ENCODE measurements around the gene SUB1. TPM values are rescaled to one million over a fixed set of nuclear protein-coding genes. Genes with fewer than 3 reads are reported as not detected.

The SUB1 gene
- total RNA-seq, 2 experiments from 2014 or later, result 290 to 294 TPM

DNA sequence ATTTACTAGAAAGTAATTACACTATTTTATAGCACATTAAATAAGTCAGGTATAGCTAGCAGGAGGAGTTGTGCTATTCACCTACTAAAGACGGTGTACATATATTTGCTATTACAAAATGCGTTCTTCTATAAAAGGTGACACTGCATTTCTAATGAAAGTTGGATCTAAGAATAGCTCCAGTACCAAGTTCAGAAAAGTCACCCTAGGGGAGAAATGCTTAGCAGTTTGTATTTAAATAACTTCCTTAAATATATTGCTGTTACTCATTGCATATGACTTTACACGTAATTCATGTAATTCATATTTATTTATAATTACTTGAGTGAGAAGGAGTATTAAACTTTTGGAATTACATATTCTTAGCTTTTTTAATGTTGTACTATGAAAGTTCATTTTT is 7.0 kb upstream of the SUB1 start:
- H3K27ac Mint-ChIP-seq, result no peak overlapping the region
- no peaks in the 10 kb centered on the region for H3K9me3 Mint-ChIP-seq
- H3K36me3 Mint-ChIP-seq, result no peaks in the 10 kb centered on the region
- H3K4me1 Mint-ChIP-seq, result peaks cover 11% of the 10 kb centered on the region
- ATAC-seq (ENCODE audit: low read depth), result no peak
- H3K27me3 Mint-ChIP-seq, result peaks cover 18% of the 10 kb centered on the region
- no peak for DNase-seq
- POLR2A ChIA-PET, result no interaction called here
- H3K4me3 Mint-ChIP-seq, result no peak overlapping the region

DNA sequence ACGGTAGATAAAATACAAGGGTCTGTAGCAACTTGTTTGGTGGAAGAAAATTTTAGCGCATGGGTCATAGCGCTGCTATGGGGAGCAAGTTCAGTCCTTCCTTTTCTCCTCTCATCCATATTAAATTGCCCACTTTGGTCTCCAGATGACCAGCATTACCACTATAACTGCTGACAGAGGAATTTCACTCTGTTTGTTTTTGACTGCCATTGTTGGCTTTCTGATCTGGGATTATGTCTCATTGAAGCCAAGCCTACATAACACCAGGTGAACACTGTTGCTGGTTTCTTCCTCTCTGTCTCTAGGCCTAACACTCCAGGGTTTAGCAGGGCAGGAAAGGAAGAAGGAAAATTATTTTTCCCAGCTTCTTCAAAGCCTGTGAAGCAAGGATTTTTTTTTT is 6.6 kb upstream of the SUB1 start:
- H3K4me3 Mint-ChIP-seq, result no peak overlapping the region
- H3K9me3 Mint-ChIP-seq, result no peaks in the 10 kb centered on the region
- peaks cover 11% of the 10 kb centered on the region for H3K4me1 Mint-ChIP-seq
- no peak for DNase-seq
- H3K27me3 Mint-ChIP-seq, result peaks cover 18% of the 10 kb centered on the region
- H3K27ac Mint-ChIP-seq, result no peak overlapping the region
- POLR2A ChIA-PET, result interaction anchor here (0.7 kb wide), 1 partner anchor 34 kb away, joined by 3 read pairs; no protein-coding TSS in a partner anchor
- no peaks in the 10 kb centered on the region for H3K36me3 Mint-ChIP-seq
- no peak for ATAC-seq (ENCODE audit: low read depth)

DNA sequence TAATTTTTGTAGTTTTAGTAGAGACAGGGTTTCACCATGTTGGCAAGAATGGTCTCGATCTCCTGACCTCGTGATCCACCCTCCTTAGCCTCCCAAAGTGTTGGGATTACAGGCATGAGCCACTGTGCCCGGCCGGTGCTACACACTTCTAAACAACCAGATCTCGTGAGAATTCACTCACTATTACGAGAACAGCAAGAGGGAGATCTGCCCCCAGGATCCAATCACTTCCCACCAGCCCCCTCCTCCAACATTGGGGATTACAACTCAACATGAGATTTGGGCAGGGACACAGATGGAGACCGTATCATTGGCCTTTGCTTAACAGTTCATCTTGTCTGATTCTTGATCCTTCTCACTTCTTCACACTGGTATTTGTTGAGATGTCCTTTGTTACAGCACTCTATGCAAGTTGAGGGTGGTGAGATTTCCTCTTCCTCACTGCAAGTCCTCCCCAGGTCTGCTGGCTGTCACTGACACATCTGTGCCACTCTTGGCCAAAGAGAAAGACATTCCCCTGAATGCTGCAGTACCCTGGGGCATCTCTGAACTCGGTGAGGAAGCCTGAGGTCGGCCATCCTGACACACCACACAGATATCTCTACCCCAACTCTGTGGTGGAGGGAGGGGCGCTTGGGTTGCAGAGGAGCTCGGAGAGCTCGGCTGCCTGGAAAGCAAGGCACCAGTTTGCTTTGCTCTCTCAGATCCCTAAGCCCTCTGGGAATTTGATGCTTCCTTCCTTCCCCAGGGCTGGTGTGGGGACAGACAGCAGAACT is 4.2 kb upstream of the SUB1 start:
- Mint-ChIP-seq H3K9me3 (no peaks in the 10 kb centered on the region), H3K27ac (no peak overlapping the region), H3K4me3 (no peak overlapping the region), H3K36me3 (peaks cover 1% of the 10 kb centered on the region), H3K4me1 (peaks cover 24% of the 10 kb centered on the region), H3K27me3 (peaks cover 17% of the 10 kb centered on the region)
- DNase-seq, result no peak
- POLR2A ChIA-PET, result no interaction called here
- no peak for ATAC-seq (ENCODE audit: low read depth)

DNA sequence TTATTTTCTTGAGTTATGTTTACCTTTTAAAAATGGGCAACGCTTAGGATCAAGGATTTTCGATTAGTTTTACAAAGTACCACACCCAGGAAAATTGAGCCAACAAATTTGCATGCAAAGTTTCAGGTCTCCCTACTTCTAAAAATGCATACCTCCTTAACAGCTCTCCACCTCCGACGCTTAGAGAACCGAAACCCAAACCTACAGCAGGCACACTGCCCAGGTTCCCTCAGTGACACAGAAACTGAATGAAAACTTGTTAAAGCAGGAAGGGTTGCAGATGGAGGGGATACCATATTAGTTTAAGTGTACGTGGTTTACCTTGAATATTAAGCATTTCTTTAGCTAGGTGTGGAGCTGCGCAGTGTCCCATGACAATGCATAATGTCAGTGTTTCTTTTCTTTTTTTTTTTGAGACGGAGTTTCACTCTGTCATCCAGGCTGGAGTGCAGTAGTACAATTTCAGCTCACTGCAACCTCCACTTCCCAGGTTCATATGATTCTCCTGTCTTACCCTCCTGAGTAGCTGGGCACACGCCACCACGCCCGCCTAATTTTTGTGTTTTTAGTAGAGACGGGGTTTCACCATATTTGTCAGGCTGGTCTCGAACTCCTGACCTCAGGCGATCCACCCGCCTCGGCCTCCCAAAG is 1.6 kb upstream of the SUB1 start:
- DNase-seq (no peak), ATAC-seq (ENCODE audit: low read depth) (no peak)
- POLR2A ChIA-PET, result no interaction called here
- no peaks in the 10 kb centered on the region for H3K9me3 Mint-ChIP-seq
- peaks cover 3% of the 10 kb centered on the region for H3K27me3 Mint-ChIP-seq
- no peak overlapping the region for H3K27ac Mint-ChIP-seq
- peaks cover 39% of the 10 kb centered on the region for H3K4me1 Mint-ChIP-seq
- H3K4me3 Mint-ChIP-seq, result peak overlapping the region; percentile 3
- H3K36me3 Mint-ChIP-seq, result peaks cover 1% of the 10 kb centered on the region

DNA sequence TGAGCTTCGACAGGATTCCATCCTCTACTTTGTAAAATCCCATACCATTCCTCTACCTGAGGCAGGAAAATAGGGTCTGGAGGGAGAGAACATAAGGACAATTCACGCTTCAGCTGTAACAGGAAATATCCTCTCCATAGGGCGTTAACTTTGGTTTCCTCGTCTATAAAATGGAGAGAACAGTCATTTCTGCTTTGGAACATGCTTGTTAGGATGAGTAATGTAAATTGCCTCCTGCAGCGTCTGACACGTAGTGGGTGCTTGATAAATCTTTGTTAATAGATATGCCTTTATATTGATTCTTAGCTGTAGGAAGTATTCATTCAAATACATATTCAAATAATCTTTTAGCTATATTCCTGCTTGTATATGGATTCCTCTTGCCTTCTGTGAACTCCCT is 711 bp upstream of the SUB1 start:
- Mint-ChIP-seq H3K4me1 (peaks cover 39% of the 10 kb centered on the region), H3K36me3 (peaks cover 1% of the 10 kb centered on the region), H3K4me3 (peak overlapping the region; percentile 93), H3K27me3 (peaks cover 3% of the 10 kb centered on the region), H3K27ac (peak overlapping the region; percentile 94), H3K9me3 (no peaks in the 10 kb centered on the region)
- ATAC-seq (ENCODE audit: low read depth), result no peak
- no peak for DNase-seq
- POLR2A ChIA-PET, result interaction anchor here (0.6 to 1.5 kb wide), 6 partner anchors 10 to 411 kb away, joined by 3 to 7 read pairs (median 3); partner anchors contain the start of genes GOLPH3 and ZFR

DNA sequence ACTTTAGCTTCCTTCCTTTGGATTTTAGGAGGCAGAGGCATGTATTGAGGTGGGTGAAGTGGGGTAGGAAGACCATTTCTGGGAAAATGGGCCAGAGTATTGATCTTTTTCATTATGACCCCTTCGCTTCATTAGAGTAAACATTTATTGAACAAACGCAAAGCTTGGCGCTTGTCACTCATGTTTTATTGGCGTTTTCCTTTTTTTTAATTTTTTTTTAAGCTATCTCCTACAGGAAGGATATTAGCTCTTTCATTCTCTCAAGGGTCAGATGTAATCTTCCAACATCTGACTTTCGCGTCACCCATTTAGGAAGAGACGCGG is 273 bp upstream of the SUB1 start:
- Mint-ChIP-seq H3K36me3 (peaks cover 1% of the 10 kb centered on the region), H3K27me3 (peaks cover 1% of the 10 kb centered on the region), H3K4me1 (peaks cover 39% of the 10 kb centered on the region), H3K4me3 (peak overlapping the region; percentile 93), H3K27ac (peak overlapping the region; percentile 94), H3K9me3 (no peaks in the 10 kb centered on the region)
- DNase-seq (no peak), ATAC-seq (ENCODE audit: low read depth) (no peak)
- POLR2A ChIA-PET, result interaction anchor here (0.6 to 1.5 kb wide), 6 partner anchors 10 to 411 kb away, joined by 3 to 7 read pairs (median 3); partner anchors contain the start of genes GOLPH3 and ZFR

DNA sequence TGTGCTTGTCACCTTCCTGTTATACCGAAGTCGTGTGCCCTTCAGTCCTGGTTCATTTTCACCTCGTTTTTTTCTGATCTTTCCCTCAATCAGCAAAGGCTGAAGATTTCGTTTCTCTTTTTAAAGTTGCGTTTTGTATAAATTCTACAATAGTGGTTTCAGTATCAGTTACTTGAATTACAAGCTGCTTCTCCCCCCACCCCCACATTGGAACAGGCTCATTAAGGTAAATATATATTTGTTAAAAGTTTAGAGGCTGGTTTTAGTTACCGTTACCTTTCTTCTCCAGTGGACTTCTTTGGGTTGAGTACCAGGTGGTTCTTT is 881 bp downstream of the SUB1 start:
- no peaks in the 10 kb centered on the region for H3K27me3 Mint-ChIP-seq
- no peak for ATAC-seq (ENCODE audit: low read depth)
- peaks cover 40% of the 10 kb centered on the region for H3K4me1 Mint-ChIP-seq

DNA sequence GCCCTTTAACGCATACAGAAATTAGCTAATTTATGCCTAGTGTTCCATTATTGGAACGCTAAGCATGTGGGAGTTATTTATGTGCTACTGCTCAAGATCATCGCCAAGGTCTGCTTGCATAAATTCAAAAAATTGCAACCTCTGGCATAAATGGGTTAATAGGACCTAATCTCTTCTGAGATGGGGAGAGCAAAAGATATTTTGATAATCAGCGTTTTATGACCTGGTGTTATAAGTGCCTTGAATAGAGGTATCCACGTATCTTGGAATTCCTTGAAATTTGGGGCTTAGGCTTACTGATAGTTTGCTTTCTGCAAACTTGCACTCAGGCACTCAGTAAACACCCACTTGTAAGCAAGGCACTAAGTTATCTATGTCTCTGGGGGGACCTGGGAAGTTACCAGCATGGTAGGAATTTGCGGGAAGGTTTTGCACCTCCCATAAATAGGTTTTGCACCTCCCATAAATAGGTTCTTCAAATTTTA is 1.8 kb downstream of the SUB1 start:
- no peaks in the 10 kb centered on the region for H3K27me3 Mint-ChIP-seq
- H3K4me3 Mint-ChIP-seq, result peak overlapping the region; percentile 93
- H3K36me3 Mint-ChIP-seq, result peaks cover 6% of the 10 kb centered on the region
- POLR2A ChIA-PET, result no interaction called here
- H3K27ac Mint-ChIP-seq, result peak overlapping the region; percentile 5
- peaks cover 42% of the 10 kb centered on the region for H3K4me1 Mint-ChIP-seq
- no peak for DNase-seq
- no peak for ATAC-seq (ENCODE audit: low read depth)
- H3K9me3 Mint-ChIP-seq, result no peaks in the 10 kb centered on the region

More for the DNA sequence above, 881 bp downstream of the SUB1 start:
- Mint-ChIP-seq H3K36me3 (peaks cover 3% of the 10 kb centered on the region), H3K9me3 (no peaks in the 10 kb centered on the region), H3K4me3 (peak overlapping the region; percentile 93), H3K27ac (peak overlapping the region; percentile 94)
- POLR2A ChIA-PET, result interaction anchor here (0.7 kb wide), 1 partner anchor 13 kb away, joined by 3 read pairs; no protein-coding TSS in a partner anchor
- no peak for DNase-seq

DNA sequence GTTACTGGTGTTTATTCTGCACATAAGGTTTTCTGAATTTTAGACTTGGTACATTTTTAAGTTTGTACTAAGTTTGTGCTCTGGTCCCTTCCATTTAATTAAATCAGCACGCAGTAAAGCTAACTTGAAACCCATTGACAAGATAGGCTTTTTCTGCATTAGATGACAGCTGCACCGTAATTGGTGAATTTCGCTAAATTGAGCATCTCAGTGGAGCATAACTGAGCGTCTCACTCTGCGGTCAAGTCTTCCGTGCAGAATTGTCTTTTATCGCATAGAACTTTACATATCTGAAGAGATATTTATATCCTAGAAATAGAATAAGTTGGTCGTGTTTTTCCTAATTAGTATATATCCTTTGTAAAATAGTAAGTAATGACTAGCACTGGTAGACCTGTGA is 4.1 kb downstream of the SUB1 start:
- H3K27ac Mint-ChIP-seq, result no peak overlapping the region
- POLR2A ChIA-PET, result interaction anchor here (0.6 kb wide), 2 partner anchors 150 to 248 kb away, joined by 3 to 9 read pairs; no protein-coding TSS in a partner anchor
- no peaks in the 10 kb centered on the region for H3K9me3 Mint-ChIP-seq
- H3K4me3 Mint-ChIP-seq, result no peak overlapping the region
- peaks cover 22% of the 10 kb centered on the region for H3K36me3 Mint-ChIP-seq
- DNase-seq, result no peak
- no peaks in the 10 kb centered on the region for H3K27me3 Mint-ChIP-seq
- ATAC-seq (ENCODE audit: low read depth), result no peak
- H3K4me1 Mint-ChIP-seq, result peaks cover 45% of the 10 kb centered on the region

DNA sequence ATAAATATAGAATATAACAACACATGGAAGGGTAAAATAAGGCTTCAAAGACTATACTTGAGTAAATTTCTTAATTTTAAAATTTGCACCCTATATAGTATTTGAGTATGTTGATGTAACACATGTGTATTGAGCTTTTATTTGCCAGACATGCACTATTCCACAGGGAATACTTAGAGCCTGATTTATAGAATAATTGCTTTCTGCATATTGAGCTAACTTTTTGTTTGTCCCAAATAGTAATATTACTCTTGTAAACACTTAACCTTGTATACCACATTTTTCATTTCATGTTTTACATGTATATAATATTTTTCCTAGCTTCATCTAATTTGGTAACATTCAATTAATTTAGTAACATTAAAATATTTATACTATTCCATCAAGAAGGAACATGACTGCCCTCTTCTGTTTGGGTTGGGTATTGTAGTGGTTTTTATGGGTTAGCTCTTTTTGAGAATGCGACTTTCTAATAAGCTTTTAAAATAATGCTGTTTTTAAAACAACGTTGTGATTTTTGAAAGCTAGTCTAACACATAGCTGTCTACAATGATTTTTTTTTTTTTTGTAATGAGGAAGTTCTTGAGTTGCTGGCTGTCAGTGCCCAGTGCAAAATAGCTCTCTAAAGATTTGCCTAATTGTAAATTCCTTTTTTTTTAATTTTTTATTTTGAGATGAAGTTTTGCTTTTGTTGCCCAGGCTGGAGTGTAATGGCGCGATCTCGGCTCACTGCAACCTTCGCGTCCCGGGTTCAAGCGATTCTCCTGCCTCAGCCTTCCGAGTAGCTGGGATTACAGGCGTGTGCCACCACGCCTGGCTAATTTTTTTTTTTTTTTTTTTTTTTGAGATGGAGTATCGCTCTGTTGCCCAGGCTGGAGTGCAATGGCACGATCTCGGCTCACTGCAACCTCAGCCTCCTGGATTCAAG is 4.8 kb downstream of the SUB1 start:
- ATAC-seq (ENCODE audit: low read depth), result no peak
- Mint-ChIP-seq H3K27ac (peak overlapping the region; percentile 52), H3K36me3 (peaks cover 22% of the 10 kb centered on the region), H3K4me1 (peaks cover 42% of the 10 kb centered on the region), H3K9me3 (no peaks in the 10 kb centered on the region), H3K4me3 (no peak overlapping the region), H3K27me3 (no peaks in the 10 kb centered on the region)
- POLR2A ChIA-PET, result interaction anchor here (0.6 to 1.3 kb wide), 5 partner anchors 86 to 248 kb away, joined by 3 to 9 read pairs (median 4); partner anchors contain the start of gene ZFR
- DNase-seq, result no peak

DNA sequence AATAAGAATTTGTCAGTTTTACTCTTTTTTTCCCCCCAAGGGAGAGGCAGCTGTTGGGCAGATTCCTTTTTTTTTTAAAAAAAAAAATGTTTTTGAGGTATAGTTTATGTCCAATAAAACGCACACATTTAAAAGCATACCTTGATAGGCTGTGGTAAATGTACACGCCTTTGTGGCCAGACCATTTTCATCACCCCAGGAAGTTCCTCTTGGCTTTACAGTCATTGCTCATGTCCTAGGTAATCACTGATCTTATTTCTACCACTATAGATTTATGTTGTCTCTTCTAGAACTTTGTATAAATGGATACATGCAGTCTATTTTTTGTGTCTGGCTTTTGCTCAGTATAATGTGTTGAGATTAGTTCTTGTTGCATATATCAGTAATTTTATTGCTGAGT is 9.8 kb downstream of the SUB1 start:
- ATAC-seq (ENCODE audit: low read depth), result peak; percentile 68
- Mint-ChIP-seq H3K36me3 (peaks cover 58% of the 10 kb centered on the region), H3K27me3 (no peaks in the 10 kb centered on the region), H3K4me3 (peak overlapping the region; percentile 11), H3K9me3 (no peaks in the 10 kb centered on the region), H3K4me1 (peaks cover 55% of the 10 kb centered on the region), H3K27ac (peak overlapping the region; percentile 23)
- POLR2A ChIA-PET, result no interaction called here
- no peak for DNase-seq

DNA sequence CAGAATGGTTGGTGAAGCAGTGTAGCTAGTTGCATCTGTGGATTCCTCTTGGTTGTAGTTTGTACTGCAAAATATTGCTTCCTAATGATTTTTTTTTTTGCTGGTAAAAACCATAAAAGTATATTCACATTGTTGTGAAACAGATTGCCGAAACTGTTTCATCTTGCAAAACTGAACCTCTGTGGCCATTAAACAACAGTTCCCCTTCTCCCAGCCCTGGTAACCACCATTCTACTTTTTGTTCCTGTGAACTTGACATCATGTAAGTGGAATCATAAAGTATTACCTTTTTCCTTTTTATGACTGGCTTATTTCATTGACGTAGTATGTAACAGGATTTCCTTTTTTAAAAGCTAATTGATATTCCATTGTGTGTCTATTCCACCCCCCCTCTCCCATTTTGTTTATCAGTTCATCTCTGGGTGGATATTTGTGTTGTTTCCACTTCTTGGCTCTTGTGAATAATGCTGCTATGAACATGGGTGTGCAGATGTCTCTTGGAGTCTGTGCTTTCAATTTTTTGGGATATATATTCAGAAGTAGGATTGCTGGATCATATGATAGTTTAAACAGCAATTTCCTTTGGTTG is 11.8 kb downstream of the SUB1 start:
- no peak for DNase-seq
- H3K9me3 Mint-ChIP-seq, result no peaks in the 10 kb centered on the region
- no peak overlapping the region for H3K27ac Mint-ChIP-seq
- H3K27me3 Mint-ChIP-seq, result no peaks in the 10 kb centered on the region
- H3K4me3 Mint-ChIP-seq, result no peak overlapping the region
- ATAC-seq (ENCODE audit: low read depth), result no peak
- POLR2A ChIA-PET, result no interaction called here
- peaks cover 50% of the 10 kb centered on the region for H3K4me1 Mint-ChIP-seq
- peaks cover 59% of the 10 kb centered on the region for H3K36me3 Mint-ChIP-seq
